H54 (cell line): ENCODE results near the gene PNRC2.
A peak's percentile ranks its signal among the peaks of the same experiment; 100 is the strongest.

Source experiments
- DNase-seq: peaks from one replicate; pipeline ENCODE4 v3.0.0; 2011; ENCODE audit warnings: low spot score, mixed read lengths; ENCODE audit not compliant: insufficient read length
- FAIRE-seq: peaks from 3 replicates; lab custom pipeline; 2011; peaks lifted over from hg19 to GRCh38; lab: Jason Lieb, UNC
- POLR2A ChIP-seq: IDR thresholded peaks from 2 replicates; pipeline ENCODE4 v1.6.1; 2011; ENCODE audit warnings: low read depth, mild to moderate bottlenecking, low read length

Gene PNRC2

GRCh38 chr1:23959461-23960290 is at the start of gene PNRC2:
TSS of gene PNRC2 (plus strand) at chr1:23959828. CDS start at chr1:23961458, 1,630 bp downstream.
- TF ChIP-seq POLR2A, result peak; percentile 55; the same call in 1 of the 2 replicates
- FAIRE-seq, result peak; percentile 53
- peak; percentile 78 for DNase-seq

- no peak for TF ChIP-seq POLR2A
These were observed 49.5 kb upstream of the PNRC2 start for GRCh38 chr1:23910144-23910543.

GRCh38 chr1:23910553-23911246 is 48.9 kb upstream of the PNRC2 start:
- no peak for TF ChIP-seq POLR2A
- FAIRE-seq (no peak), DNase-seq (no peak)

More at GRCh38 chr1:23910144-23910543, 49.5 kb upstream of the PNRC2 start:
- FAIRE-seq (no peak), DNase-seq (no peak)

GRCh38 chr1:23911921-23912320 is 47.7 kb upstream of the PNRC2 start:
- TF ChIP-seq POLR2A, result no peak
- FAIRE-seq (no peak), DNase-seq (no peak)

GRCh38 chr1:23913212-23913880 is 46.3 kb upstream of the PNRC2 start, which contains the start of gene CNR2:
TSS of gene CNR2 (minus strand) at chr1:23913362. CDS start at chr1:23875617, 37,745 bp downstream.
- FAIRE-seq, result no peak
- TF ChIP-seq POLR2A, result no peak
- no peak for DNase-seq

GRCh38 chr1:23914921-23915320 is 44.7 kb upstream of the PNRC2 start:
- FAIRE-seq (no peak), DNase-seq (no peak)
- TF ChIP-seq POLR2A, result no peak

GRCh38 chr1:23915466-23915865 is 44.2 kb upstream of the PNRC2 start:
- TF ChIP-seq POLR2A, result no peak
- FAIRE-seq (no peak), DNase-seq (no peak)

- no peak for FAIRE-seq
These were observed 43.2 kb upstream of the PNRC2 start for GRCh38 chr1:23916209-23917131.

GRCh38 chr1:23922321-23922943 is 37.2 kb upstream of the PNRC2 start:
- TF ChIP-seq POLR2A, result no peak
- FAIRE-seq, result no peak
- no peak for DNase-seq

More at GRCh38 chr1:23916209-23917131, 43.2 kb upstream of the PNRC2 start:
- TF ChIP-seq POLR2A, result no peak
- no peak for DNase-seq

- FAIRE-seq (no peak), DNase-seq (no peak)
- no peak for TF ChIP-seq POLR2A
These were observed 35.8 kb upstream of the PNRC2 start for GRCh38 chr1:23923592-23924499.

GRCh38 chr1:23924601-23925000 is 35.0 kb upstream of the PNRC2 start:
- FAIRE-seq (no peak), DNase-seq (no peak)
- no peak for TF ChIP-seq POLR2A
